Upper lobe of left lung (tissue), 6 donors: ENCODE measurements around the gene HAPLN2. TPM values are rescaled to one million over a fixed set of nuclear protein-coding genes. Genes with fewer than 3 reads are reported as not detected.

Experiments
- ATAC-seq, 2 donors: fragments of 200-7000 bp; cut with Tn5 transposase; one replicate each; pipeline ENCODE4 v1.9.1; 2022; ENCODE audit warnings: mild to moderate bottlenecking in 2 of 2, moderate library complexity in 2 of 2; ENCODE audit not compliant: low FRiP score in 2 of 2
- DNase-seq, 2 donors: peaks; one replicate each; pipeline ENCODE4 v3.0.0-alpha.2; 2019 to 2020
- H3K27ac ChIP-seq, 4 donors: fragments of 200-600 bp; sonication (generic); one replicate each; pipeline ENCODE4 v1.5.1; 2016 to 2019
- H3K27me3 ChIP-seq, 4 donors: fragments of 200-600 bp; sonication (generic); one replicate each; pipeline ENCODE4 v1.5.1; 2017 to 2019
- H3K36me3 ChIP-seq, 4 donors: fragments of 200-600 bp; sonication (generic); one replicate each; pipeline ENCODE4 v1.5.1; 2016 to 2019
- H3K4me1 ChIP-seq, 4 donors: fragments of 200-600 bp; sonication (generic); one replicate each; pipeline ENCODE4 v1.5.1; 2018 to 2019
- H3K4me3 ChIP-seq, 4 donors: fragments of 200-600 bp; sonication (generic); one replicate each; pipeline ENCODE4 v1.5.1; 2017 to 2019; ENCODE audit warnings: mild to moderate bottlenecking in 2 of 4, moderate library complexity in 1 of 4
- H3K9me3 ChIP-seq, 4 donors: fragments of 200-600 bp; sonication (generic); one replicate each; pipeline ENCODE4 v1.5.1; 2018 to 2019
- EP300 ChIP-seq, 4 donors: sonication (generic); formaldehyde crosslinking; IDR thresholded peaks; one replicate each; pipeline ENCODE4 v1.5.1; 2017; ENCODE audit warnings: antibody characterized with exemption in 4 of 4, control low read depth in 2 of 4
- POLR2A ChIP-seq, 4 donors: fragments of 450-650 bp; IDR thresholded peaks; one replicate each; pipeline ENCODE4 v1.5.1; 2016 to 2017; ENCODE audit warnings: antibody characterized with exemption in 4 of 4, mild to moderate bottlenecking in 2 of 4
- POLR2AphosphoS5 ChIP-seq, 2 donors: sonication (generic); formaldehyde crosslinking; IDR thresholded peaks; one replicate each; pipeline ENCODE4 v1.5.1; 2017; ENCODE audit warnings: antibody characterized with exemption in 2 of 2
- WGBS, 2 donors: methylation state at CpG; one replicate each; pipeline ENCODE4 v1.1.5; 2017 to 2018; 5-methylcytosine and 5-hydroxymethylcytosine counted together
- total RNA-seq, 6 donors: library from RNA; depleted of rRNA in 4 of 6; stranded (reverse); fragments of >200 nt in 4 of 6; gene quantifications; one replicate each; pipeline versions ENCODE4 v1.1.0 to v1.2.1, GENCODE V29; 2016 to 2021
- TF ChIP-seq, protein P1 (sequence below), 6 experiments: fragments of 450-650 bp in 4 of 6; fragments of 200-600 bp in 2 of 6; sonication (generic) in 2 of 6; IDR thresholded peaks; one replicate each; pipeline ENCODE4 v1.5.1; 2016 to 2019; ENCODE audit warnings: antibody characterized with exemption in 6 of 6
- donor health status: DM: no; HTN: no; CAD: no; lungs with moderate emphysema.
- donor health status: DM: no; HTN: yes; CAD: no; lungs with severe emphysema.

The HAPLN2 gene
- total RNA-seq, 6 donors from 2014 or later, result 0.14 to 5.0 (median 0.37) TPM; not detected in 3

DNA sequence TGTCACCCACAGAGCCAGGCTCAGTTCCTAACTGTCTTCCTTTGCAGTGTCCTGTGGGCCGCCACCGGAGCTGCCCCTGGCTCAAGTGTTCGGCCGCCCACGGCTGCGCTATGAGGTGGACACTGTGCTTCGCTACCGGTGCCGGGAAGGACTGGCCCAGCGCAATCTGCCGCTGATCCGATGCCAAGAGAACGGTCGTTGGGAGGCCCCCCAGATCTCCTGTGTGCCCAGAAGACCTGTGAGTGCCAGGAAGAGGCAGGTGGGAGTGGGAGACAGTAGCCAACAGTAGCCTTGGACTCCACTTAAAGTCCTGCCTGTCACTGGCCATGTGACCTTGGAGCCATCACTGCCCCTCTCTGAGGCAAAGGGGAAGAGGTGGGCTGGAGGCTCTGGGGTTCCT is 39.3 kb downstream of the HAPLN2 start:
- DNase-seq, result peak in 1 of 2 donors; percentile 78
- WGBS, 2 donors, result 93 to 100% methylated on average over 4 to 14 of the region's 14 CpGs
- Histone ChIP-seq H3K9me3 (no peaks in the 10 kb centered on the region), H3K27ac (no peak overlapping the region), H3K4me3 (no peak overlapping the region), H3K4me1 (peaks cover 57 to 66% (median 60%) of the 10 kb centered on the region in 4 donors), H3K36me3 (no peaks in the 10 kb centered on the region), H3K27me3 (peaks cover 0 to 16% (median 2%) of the 10 kb centered on the region in 4 donors)
- ATAC-seq, result no peak
- no peak for TF ChIP-seq POLR2AphosphoS5 (IDR thresholded peaks at IDR 0.05)
- TF ChIP-seq EP300 (IDR thresholded peaks at IDR 0.05), result no peak
- no peak for TF ChIP-seq POLR2A (IDR thresholded peaks at IDR 0.05)
- TF ChIP-seq, protein P1, sequence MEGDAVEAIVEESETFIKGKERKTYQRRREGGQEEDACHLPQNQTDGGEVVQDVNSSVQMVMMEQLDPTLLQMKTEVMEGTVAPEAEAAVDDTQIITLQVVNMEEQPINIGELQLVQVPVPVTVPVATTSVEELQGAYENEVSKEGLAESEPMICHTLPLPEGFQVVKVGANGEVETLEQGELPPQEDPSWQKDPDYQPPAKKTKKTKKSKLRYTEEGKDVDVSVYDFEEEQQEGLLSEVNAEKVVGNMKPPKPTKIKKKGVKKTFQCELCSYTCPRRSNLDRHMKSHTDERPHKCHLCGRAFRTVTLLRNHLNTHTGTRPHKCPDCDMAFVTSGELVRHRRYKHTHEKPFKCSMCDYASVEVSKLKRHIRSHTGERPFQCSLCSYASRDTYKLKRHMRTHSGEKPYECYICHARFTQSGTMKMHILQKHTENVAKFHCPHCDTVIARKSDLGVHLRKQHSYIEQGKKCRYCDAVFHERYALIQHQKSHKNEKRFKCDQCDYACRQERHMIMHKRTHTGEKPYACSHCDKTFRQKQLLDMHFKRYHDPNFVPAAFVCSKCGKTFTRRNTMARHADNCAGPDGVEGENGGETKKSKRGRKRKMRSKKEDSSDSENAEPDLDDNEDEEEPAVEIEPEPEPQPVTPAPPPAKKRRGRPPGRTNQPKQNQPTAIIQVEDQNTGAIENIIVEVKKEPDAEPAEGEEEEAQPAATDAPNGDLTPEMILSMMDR (IDR thresholded peaks at IDR 0.05), result no peak

DNA sequence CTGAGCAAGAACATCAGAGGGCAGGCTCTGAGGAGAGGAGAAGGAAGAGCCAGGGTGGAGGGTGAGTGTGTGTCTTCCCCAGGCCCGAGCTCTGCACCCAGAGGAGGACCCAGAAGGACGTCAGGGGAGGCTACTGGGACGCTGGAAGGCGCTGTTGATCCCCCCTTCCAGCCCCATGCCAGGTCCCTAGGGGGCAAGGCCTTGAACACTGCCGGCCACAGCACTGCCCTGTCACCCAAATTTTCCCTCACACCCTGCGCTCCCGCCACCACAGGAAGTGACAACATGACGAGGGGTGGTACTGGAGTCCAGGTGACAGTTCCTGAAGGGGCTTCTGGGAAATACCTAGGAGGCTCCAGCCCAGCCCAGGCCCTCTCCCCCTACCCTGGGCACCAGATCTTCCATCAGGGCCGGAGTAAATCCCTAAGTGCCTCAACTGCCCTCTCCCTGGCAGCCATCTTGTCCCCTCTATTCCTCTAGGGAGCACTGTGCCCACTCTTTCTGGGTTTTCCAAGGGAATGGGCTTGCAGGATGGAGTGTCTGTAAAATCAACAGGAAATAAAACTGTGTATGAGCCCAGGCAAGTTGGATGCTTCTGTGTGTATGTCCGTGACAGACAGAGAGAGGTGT is 39.8 kb downstream of the HAPLN2 start:
- H3K27me3 ChIP-seq, result peaks cover 0 to 16% (median 2%) of the 10 kb centered on the region in 4 donors
- H3K4me3 ChIP-seq, result no peak overlapping the region
- H3K27ac ChIP-seq, result peak overlapping the region in 2 of 4 donors; percentile 58 to 85
- H3K4me1 ChIP-seq, result peaks cover 62 to 71% (median 65%) of the 10 kb centered on the region in 4 donors
- WGBS, 2 donors, result 58 to 75% methylated on average over 10 of the region's 10 CpGs
- no peak for ATAC-seq
- H3K9me3 ChIP-seq, result no peaks in the 10 kb centered on the region
- no peaks in the 10 kb centered on the region for H3K36me3 ChIP-seq
- DNase-seq, result no peak
- TF ChIP-seq EP300 (IDR thresholded peaks at IDR 0.05) (no peak), POLR2A (IDR thresholded peaks at IDR 0.05) (no peak), POLR2AphosphoS5 (IDR thresholded peaks at IDR 0.05) (no peak)
- TF ChIP-seq, protein P1 (IDR thresholded peaks at IDR 0.05), result no peak

DNA sequence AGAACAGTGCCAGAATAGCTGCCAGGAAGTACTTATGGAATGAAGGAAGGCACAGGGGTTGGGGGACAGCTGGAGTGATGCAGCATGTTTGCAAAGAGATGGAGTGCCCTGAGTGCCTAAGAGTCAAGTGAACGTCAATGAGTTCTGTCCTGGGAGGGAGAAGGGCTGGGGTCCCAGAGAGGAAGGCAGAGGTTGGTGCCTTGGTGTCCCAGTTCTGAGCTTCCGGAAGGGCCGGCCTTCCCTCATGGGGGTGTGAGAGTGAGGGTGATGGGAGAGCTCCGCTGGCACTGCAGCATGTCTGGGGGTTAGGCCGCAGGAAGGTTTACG is 40.4 kb downstream of the HAPLN2 start:
- TF ChIP-seq, protein P1 (IDR thresholded peaks at IDR 0.05), result no peak
- TF ChIP-seq POLR2AphosphoS5 (IDR thresholded peaks at IDR 0.05), result no peak
- no peak for TF ChIP-seq EP300 (IDR thresholded peaks at IDR 0.05)
- no peak for TF ChIP-seq POLR2A (IDR thresholded peaks at IDR 0.05)
- ATAC-seq (no peak), DNase-seq (no peak)
- Histone ChIP-seq H3K27ac (peak overlapping the region in 3 of 4 donors; percentile 58 to 85 (median 80)), H3K36me3 (no peaks in the 10 kb centered on the region), H3K4me3 (peak overlapping the region in 1 of 4 donors; percentile 17), H3K27me3 (peaks cover 0 to 16% (median 2%) of the 10 kb centered on the region in 4 donors), H3K9me3 (no peaks in the 10 kb centered on the region), H3K4me1 (peaks cover 68 to 77% (median 71%) of the 10 kb centered on the region in 4 donors)
- 19 to 25% methylated on average over 6 of the region's 6 CpGs for WGBS, 2 donors

DNA sequence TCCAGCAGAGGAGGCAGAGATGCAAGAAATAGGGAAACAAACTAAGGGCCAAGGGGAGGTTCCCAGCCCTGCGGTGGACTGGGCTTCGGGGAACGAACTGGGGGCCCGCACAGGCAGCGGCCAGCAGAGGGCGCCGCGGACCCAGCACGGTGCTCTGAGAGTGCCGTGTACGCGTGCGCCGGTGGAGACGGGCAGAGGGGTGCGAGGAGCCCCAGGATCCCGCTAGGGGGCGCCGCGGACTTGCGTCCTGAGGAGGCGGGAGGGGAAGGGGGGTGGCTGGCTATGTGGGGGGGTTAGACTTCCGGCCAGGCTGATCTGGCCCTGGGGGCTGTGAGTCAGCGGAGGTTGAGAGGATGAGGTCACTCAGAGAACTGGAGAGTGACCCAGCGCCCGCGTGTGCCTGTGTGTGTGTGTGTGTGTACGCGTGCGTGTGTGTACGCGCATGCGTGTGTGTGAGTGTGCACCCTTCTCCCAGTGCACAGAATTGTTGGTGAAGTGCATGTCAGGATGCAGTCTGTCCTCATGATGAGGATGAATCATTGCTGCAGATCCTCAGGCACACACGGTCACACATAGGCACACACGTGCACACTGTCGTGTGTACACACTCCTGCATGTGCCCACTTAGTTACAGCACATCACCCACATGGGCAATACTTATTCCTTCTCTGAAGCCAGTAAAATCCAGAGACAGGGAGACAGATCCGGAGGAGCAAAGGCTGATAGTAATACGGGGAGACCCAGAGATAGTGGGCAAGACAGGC is 41.0 kb downstream of the HAPLN2 start:
- H3K4me1 ChIP-seq, result peaks cover 73 to 83% (median 76%) of the 10 kb centered on the region in 4 donors
- no peaks in the 10 kb centered on the region for H3K36me3 ChIP-seq
- DNase-seq (peak; percentile 93 to 98), ATAC-seq (peak; percentile 93 to 95)
- H3K4me3 ChIP-seq, result peak overlapping the region in 3 of 4 donors; percentile 12 to 22 (median 13)
- no peaks in the 10 kb centered on the region for H3K9me3 ChIP-seq
- WGBS, 2 donors, result 12 to 15% methylated on average over 24 to 38 of the region's 38 CpGs
- peaks cover 0 to 16% (median 2%) of the 10 kb centered on the region in 4 donors for H3K27me3 ChIP-seq
- H3K27ac ChIP-seq, result peak overlapping the region; percentile 80 to 91 (median 83)
- TF ChIP-seq POLR2A (IDR thresholded peaks at IDR 0.05) (peak in 1 of 4 donors; percentile 12), POLR2AphosphoS5 (IDR thresholded peaks at IDR 0.05) (peak; percentile 42 to 74), EP300 (IDR thresholded peaks at IDR 0.05) (peak in 1 of 4 donors; percentile 18)
- TF ChIP-seq, protein P1 (IDR thresholded peaks at IDR 0.05), result peak; percentile 97 to 99 (median 99)
